SK-N-SH (cell line): ENCODE results near the gene G2E3. TPM values are rescaled to one million over a fixed set of nuclear protein-coding genes. Genes with fewer than 3 reads are reported as not detected.
"Not testable (repeated sequence)": the region's sequence is repeated elsewhere in the genome, so short reads cannot be mapped to it uniquely, and the experiment has no call there.

Experiments used
- CTCF ChIA-PET: fragments of 300-600, 350-600 bp; formaldehyde crosslinking; extraction: SDS; loops from one replicate; lab custom pipeline; 2021; lab: Yijun Ruan, JAX
- POLR2A ChIA-PET: fragments of 350-600 bp; sonication (Branson Sonifier 250); formaldehyde crosslinking; extraction: SDS; loops from one replicate; lab custom pipeline; 2020; ENCODE audit warnings: antibody characterized with exemption, inconsistent platforms; lab: Yijun Ruan, JAX
- DNase-seq: peaks from one replicate; pipeline ENCODE4 v3.0.0; 2012
- H2AFZ ChIP-seq: fragments of 200-600 bp; sonication (generic); 2 replicates; pipeline ENCODE4 v1.8.1; 2016; ENCODE audit warnings: antibody characterized with exemption, mild to moderate bottlenecking, low read depth
- H3F3A ChIP-seq: fragments of 200-600 bp; sonication (generic); replicated peaks from 2 replicates; pipeline ENCODE3; 2016; ENCODE audit warnings: antibody characterized with exemption, mild to moderate bottlenecking; ENCODE audit not compliant: insufficient read depth
- H3K27ac ChIP-seq, 2 experiments: fragments of 200-500 bp in 1 of 2; fragments of 200-600 bp in 1 of 2; sonication (Bioruptor generic) in 1 of 2; sonication (generic), shearing (Covaris generic) in 1 of 2; 2 replicates each; pipeline versions ENCODE4 v1.5.1 to v1.6.1; 2014 to 2016; ENCODE audit warnings: low read depth in 2 of 2, inconsistent platforms in 1 of 2, low read length in 1 of 2, mild to moderate bottlenecking in 1 of 2, mixed read lengths in 1 of 2
- H3K27me3 ChIP-seq: fragments of 200-600 bp; sonication (generic), shearing (Covaris generic); 2 replicates; pipeline ENCODE4 v1.6.1; 2016; ENCODE audit warnings: mixed run types; ENCODE audit not compliant: insufficient read depth
- H3K36me3 ChIP-seq, 2 experiments: fragments of 200-500 bp in 1 of 2; fragments of 200-600 bp in 1 of 2; sonication (Bioruptor generic) in 1 of 2; sonication (generic) in 1 of 2; replicated peaks in 1 of 2; 2 replicates each; pipeline versions ENCODE3 to v1.5.1; 2014 to 2016; ENCODE audit warnings: low read length in 1 of 2, mild to moderate bottlenecking in 1 of 2; ENCODE audit not compliant: insufficient read depth in 2 of 2, control insufficient read depth in 1 of 2
- H3K4me1 ChIP-seq, 2 experiments: fragments of 200-500 bp in 1 of 2; fragments of 200-600 bp in 1 of 2; sonication (Bioruptor generic) in 1 of 2; sonication (generic), shearing (Covaris generic) in 1 of 2; 2 replicates each; pipeline versions ENCODE4 v1.5.1 to v1.6.1; 2014 to 2016; ENCODE audit warnings: low read depth in 1 of 2, low read length in 1 of 2, mixed run types in 1 of 2; ENCODE audit not compliant: insufficient read depth in 2 of 2, control insufficient read depth in 1 of 2
- H3K4me2 ChIP-seq: fragments of 200-600 bp; sonication (generic), shearing (Covaris generic); 2 replicates; pipeline ENCODE4 v1.6.1; 2017; ENCODE audit warnings: mixed run types
- H3K4me3 ChIP-seq, 2 experiments: fragments of 200-500 bp in 1 of 2; fragments of 200-600 bp in 1 of 2; sonication (Bioruptor generic) in 1 of 2; sonication (generic), shearing (Covaris generic) in 1 of 2; 2 replicates each; pipeline versions ENCODE4 v1.5.1 to v1.8.1; 2014 to 2016; ENCODE audit warnings: low read depth in 2 of 2, inconsistent platforms in 1 of 2, low read length in 1 of 2, mild to moderate bottlenecking in 1 of 2, mixed read lengths in 1 of 2, moderate library complexity in 1 of 2
- H3K79me2 ChIP-seq: fragments of 200-600 bp; sonication (generic); 2 replicates; pipeline ENCODE4 v1.8.1; 2017; ENCODE audit warnings: mild to moderate bottlenecking; ENCODE audit not compliant: insufficient read depth
- H3K9ac ChIP-seq: fragments of 200-600 bp; sonication (generic); 2 replicates; pipeline ENCODE4 v1.6.1; 2017; ENCODE audit warnings: mixed run types
- H3K9me2 ChIP-seq: fragments of 200-600 bp; sonication (generic); 2 replicates; pipeline ENCODE4 v1.6.1; 2017; ENCODE audit warnings: mixed run types
- H3K9me3 ChIP-seq: fragments of 200-600 bp; sonication (generic); 2 replicates; pipeline ENCODE4 v1.6.1; 2017; ENCODE audit warnings: mixed run types, mild to moderate bottlenecking, moderate library complexity
- H4K20me1 ChIP-seq: fragments of 200-600 bp; sonication (generic); 2 replicates; pipeline ENCODE4 v1.6.1; 2017; ENCODE audit warnings: mild to moderate bottlenecking, mixed run types; ENCODE audit not compliant: insufficient read depth
- CHD2 ChIP-seq: fragments of 150-350 bp; IDR thresholded peaks from 2 replicates; pipeline ENCODE4 v1.6.1; 2018; ENCODE audit warnings: low read length; ENCODE audit not compliant: partially characterized antibody
- EZH2phosphoT487 ChIP-seq: fragments of 200-600 bp; sonication (generic); IDR thresholded peaks from 2 replicates; pipeline ENCODE4 v1.6.1; 2017; ENCODE audit warnings: low read depth, mixed run types, mild to moderate bottlenecking, antibody characterized with exemption, moderate library complexity, borderline replicate concordance
- FOSL2 ChIP-seq: IDR thresholded peaks from 2 replicates; pipeline ENCODE4 v1.4.0; 2012; ENCODE audit warnings: low read depth, mild to moderate bottlenecking, moderate library complexity, borderline replicate concordance
- JUND ChIP-seq: IDR thresholded peaks from 2 replicates; pipeline ENCODE4 v1.4.0; 2012
- MEF2A ChIP-seq: IDR thresholded peaks from 2 replicates; pipeline ENCODE4 v1.4.0; 2012; ENCODE audit warnings: low read depth, borderline replicate concordance
- MXI1 ChIP-seq: IDR thresholded peaks from 2 replicates; pipeline ENCODE4 v1.6.1; 2012; ENCODE audit warnings: mild to moderate bottlenecking, low read depth, low read length, improper control_type of control experiment
- NFIC ChIP-seq: IDR thresholded peaks from 2 replicates; pipeline ENCODE4 v1.4.0; 2012; ENCODE audit warnings: borderline replicate concordance
- NRF1 ChIP-seq: IDR thresholded peaks from 2 replicates; pipeline ENCODE4 v1.6.1; 2012; ENCODE audit warnings: low read depth, mild to moderate bottlenecking, low read length
- PBX3 ChIP-seq: IDR thresholded peaks from 2 replicates; pipeline ENCODE4; 2012
- POLR2AphosphoS5 ChIP-seq: IDR thresholded peaks from 2 replicates; pipeline ENCODE4 v1.6.1; 2012; ENCODE audit warnings: low read depth, low read length
- SMC3 ChIP-seq: IDR thresholded peaks from 2 replicates; pipeline ENCODE4 v1.6.1; 2012; ENCODE audit warnings: low read depth, low read length, improper control_type of control experiment
- TCF12 ChIP-seq: IDR thresholded peaks from 2 replicates; pipeline ENCODE4 v1.4.0; 2012
- WGBS: methylation state at CpG from one replicate; pipeline ENCODE4 v1.1.6; 2017; ENCODE audit warnings: low lambda C conversion rate; 5-methylcytosine and 5-hydroxymethylcytosine counted together
- polyA plus RNA-seq, 3 experiments: library from polyadenylated mRNA; depleted of rRNA; stranded (reverse); fragments of >200 nt; gene quantifications; 2 replicates each; pipeline ENCODE4 v1.2.3, GENCODE V29; 2012
- TF ChIP-seq, protein P1 (sequence below): IDR thresholded peaks from 2 replicates; pipeline ENCODE4 v1.6.1; 2012; ENCODE audit warnings: mild to moderate bottlenecking, low read depth, low read length, moderate library complexity
- TF ChIP-seq, protein P2 (sequence below): IDR thresholded peaks from 2 replicates; pipeline ENCODE4 v1.4.0; 2012; ENCODE audit warnings: low read depth

Gene G2E3
- polyA plus RNA-seq, 1 of the 3 experiments (the other 2 are of a cell fraction) = 2.9 TPM

DNA sequence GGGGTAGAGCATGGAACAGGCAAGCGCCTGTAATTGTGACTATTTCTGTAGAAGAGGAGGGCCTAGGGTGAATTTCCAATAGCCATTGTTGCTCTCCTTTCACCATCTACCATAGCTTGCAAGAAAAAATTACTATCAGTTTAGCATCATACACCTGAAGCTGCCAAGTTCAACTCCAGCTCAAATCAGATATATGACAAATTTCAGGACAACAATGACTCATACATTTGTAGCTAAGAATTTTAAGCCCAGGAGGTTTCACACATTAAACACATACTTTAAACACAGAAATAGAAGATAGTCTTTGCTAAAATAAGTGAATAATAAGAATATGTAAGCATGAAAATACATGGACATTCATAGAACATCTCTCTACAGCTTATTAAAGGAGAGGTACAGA lies 17.6 kb upstream of the G2E3 start:
- no peaks in the 10 kb centered on the region for H3K9me3 ChIP-seq
- ChIA-PET CTCF (no interaction called here), POLR2A (no interaction called here)
- H4K20me1 ChIP-seq = no peaks in the 10 kb centered on the region
- no peak overlapping the region for H3K4me2 ChIP-seq
- H3K36me3 ChIP-seq = no peaks in the 10 kb centered on the region
- H3F3A ChIP-seq = no peaks in the 10 kb centered on the region
- H3K27ac ChIP-seq = no peak overlapping the region
- no peak overlapping the region for H3K4me3 ChIP-seq
- no peak overlapping the region for H2AFZ ChIP-seq
- H3K9me2 ChIP-seq = no peaks in the 10 kb centered on the region
- WGBS = 47% methylated on average over 1 of the region's 1 CpG
- TF ChIP-seq FOSL2 (no peak), TCF12 (no peak), MXI1 (no peak), SMC3 (no peak), POLR2AphosphoS5 (no peak), NFIC (no peak), NRF1 (no peak), CHD2 (no peak), MEF2A (no peak), EZH2phosphoT487 (no peak), PBX3 (no peak), JUND (no peak)
- TF ChIP-seq, protein P1, sequence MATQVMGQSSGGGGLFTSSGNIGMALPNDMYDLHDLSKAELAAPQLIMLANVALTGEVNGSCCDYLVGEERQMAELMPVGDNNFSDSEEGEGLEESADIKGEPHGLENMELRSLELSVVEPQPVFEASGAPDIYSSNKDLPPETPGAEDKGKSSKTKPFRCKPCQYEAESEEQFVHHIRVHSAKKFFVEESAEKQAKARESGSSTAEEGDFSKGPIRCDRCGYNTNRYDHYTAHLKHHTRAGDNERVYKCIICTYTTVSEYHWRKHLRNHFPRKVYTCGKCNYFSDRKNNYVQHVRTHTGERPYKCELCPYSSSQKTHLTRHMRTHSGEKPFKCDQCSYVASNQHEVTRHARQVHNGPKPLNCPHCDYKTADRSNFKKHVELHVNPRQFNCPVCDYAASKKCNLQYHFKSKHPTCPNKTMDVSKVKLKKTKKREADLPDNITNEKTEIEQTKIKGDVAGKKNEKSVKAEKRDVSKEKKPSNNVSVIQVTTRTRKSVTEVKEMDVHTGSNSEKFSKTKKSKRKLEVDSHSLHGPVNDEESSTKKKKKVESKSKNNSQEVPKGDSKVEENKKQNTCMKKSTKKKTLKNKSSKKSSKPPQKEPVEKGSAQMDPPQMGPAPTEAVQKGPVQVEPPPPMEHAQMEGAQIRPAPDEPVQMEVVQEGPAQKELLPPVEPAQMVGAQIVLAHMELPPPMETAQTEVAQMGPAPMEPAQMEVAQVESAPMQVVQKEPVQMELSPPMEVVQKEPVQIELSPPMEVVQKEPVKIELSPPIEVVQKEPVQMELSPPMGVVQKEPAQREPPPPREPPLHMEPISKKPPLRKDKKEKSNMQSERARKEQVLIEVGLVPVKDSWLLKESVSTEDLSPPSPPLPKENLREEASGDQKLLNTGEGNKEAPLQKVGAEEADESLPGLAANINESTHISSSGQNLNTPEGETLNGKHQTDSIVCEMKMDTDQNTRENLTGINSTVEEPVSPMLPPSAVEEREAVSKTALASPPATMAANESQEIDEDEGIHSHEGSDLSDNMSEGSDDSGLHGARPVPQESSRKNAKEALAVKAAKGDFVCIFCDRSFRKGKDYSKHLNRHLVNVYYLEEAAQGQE = no peak
- TF ChIP-seq, protein P2, sequence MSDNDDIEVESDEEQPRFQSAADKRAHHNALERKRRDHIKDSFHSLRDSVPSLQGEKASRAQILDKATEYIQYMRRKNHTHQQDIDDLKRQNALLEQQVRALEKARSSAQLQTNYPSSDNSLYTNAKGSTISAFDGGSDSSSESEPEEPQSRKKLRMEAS = no peak
- H3K9ac ChIP-seq = no peak overlapping the region
- DNase-seq = no peak
- H3K4me1 ChIP-seq = no peaks in the 10 kb centered on the region
- H3K27me3 ChIP-seq = no peaks in the 10 kb centered on the region; the same call in 1 of the 2 replicates
- H3K79me2 ChIP-seq = no peaks in the 10 kb centered on the region

DNA sequence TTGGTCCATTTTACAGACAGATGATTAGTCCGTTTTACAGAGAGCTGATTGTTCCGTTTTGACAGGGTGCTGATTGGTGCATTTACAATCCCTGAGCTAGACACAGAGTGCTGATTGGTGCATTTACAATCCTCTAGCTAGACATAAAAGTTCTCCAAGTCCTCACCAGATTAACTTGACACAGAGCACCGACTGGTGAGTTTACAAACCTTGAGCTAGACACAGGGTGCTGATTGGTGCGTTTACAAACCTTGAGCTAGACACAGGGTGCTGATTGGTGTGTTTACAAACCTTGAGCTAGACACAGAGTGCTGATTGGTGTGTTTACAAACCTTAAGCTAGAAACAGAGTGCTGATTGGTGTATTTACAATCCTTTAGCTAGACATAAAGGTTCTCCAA lies 12.2 kb upstream of the G2E3 start:
- H3K9me3 ChIP-seq, POLR2A ChIA-PET, H3K79me2 ChIP-seq, DNase-seq, H3K27me3 ChIP-seq, H3K4me3 ChIP-seq, H3K9ac ChIP-seq, H3K36me3 ChIP-seq, H4K20me1 ChIP-seq, H2AFZ ChIP-seq, H3K4me1 ChIP-seq, H3K4me2 ChIP-seq, H3K9me2 ChIP-seq, H3F3A ChIP-seq, H3K27ac ChIP-seq: not testable (repeated sequence)
- 26% methylated on average over 4 of the region's 4 CpGs for WGBS
- CTCF ChIA-PET = interaction anchor here (1.4 kb wide), 1 partner anchor 24 kb away, joined by 4 read pairs; no protein-coding TSS in a partner anchor
